ENCODE measurements around the gene APOD. TPM values are rescaled to one million over a fixed set of nuclear protein-coding genes. Genes with fewer than 3 reads are reported as not detected.

Gene APOD
- total RNA-seq, 1 donor from 2014 or later = 236 TPM

GRCh38 chr3:195532345-195532744, 51.4 kb downstream of the APOD start:
- intact Hi-C loops (cut with DNase I) = no loop called here
- H3K27me3 ChIP-seq = no peaks in the 10 kb centered on the region

GRCh38 chr3:195531683-195532082, 52.1 kb downstream of the APOD start:
- Histone ChIP-seq H3K9me3 (no peaks in the 10 kb centered on the region), H3K27ac (no peak overlapping the region), H3K4me3 (no peak overlapping the region), H3K4me1 (peaks cover 0 to 3% of the 10 kb centered on the region in 2 donors), H3K27me3 (no peaks in the 10 kb centered on the region), H3K36me3 (peaks cover 0 to 2% of the 10 kb centered on the region in 2 donors)
- no peak for DNase-seq (ENCODE audit: low spot score in 2 of 2)
- no peak for TF ChIP-seq CTCF (IDR thresholded peaks at IDR 0.05)
- intact Hi-C loops (cut with DNase I) = no loop called here

More at GRCh38 chr3:195532345-195532744, 51.4 kb downstream of the APOD start:
- no peak overlapping the region for H3K4me3 ChIP-seq
- H3K9me3 ChIP-seq = no peaks in the 10 kb centered on the region
- H3K36me3 ChIP-seq = peaks cover 0 to 2% of the 10 kb centered on the region in 2 donors
- no peak for TF ChIP-seq CTCF (IDR thresholded peaks at IDR 0.05)
- H3K4me1 ChIP-seq = peaks cover 0 to 3% of the 10 kb centered on the region in 2 donors
- no peak for DNase-seq (ENCODE audit: low spot score in 2 of 2)
- no peak overlapping the region for H3K27ac ChIP-seq

- Histone ChIP-seq H3K4me3 (no peak overlapping the region), H3K27ac (no peak overlapping the region), H3K9me3 (no peaks in the 10 kb centered on the region), H3K27me3 (no peaks in the 10 kb centered on the region), H3K36me3 (peaks cover 13 to 22% of the 10 kb centered on the region in 2 donors), H3K4me1 (no peaks in the 10 kb centered on the region)
- intact Hi-C loops (cut with DNase I) = no loop called here
- no peak for TF ChIP-seq CTCF (IDR thresholded peaks at IDR 0.05)
- DNase-seq (ENCODE audit: low spot score in 2 of 2) = no peak
Measured at GRCh38 chr3:195526492-195526891, 57.2 kb downstream of the APOD start.

- H3K4me3 ChIP-seq = no peak overlapping the region
- H3K27me3 ChIP-seq = no peaks in the 10 kb centered on the region
- no peak overlapping the region for H3K27ac ChIP-seq
- no peaks in the 10 kb centered on the region for H3K4me1 ChIP-seq
- peaks cover 13 to 28% of the 10 kb centered on the region in 2 donors for H3K36me3 ChIP-seq
- intact Hi-C loops (cut with DNase I) = no loop called here
- no peaks in the 10 kb centered on the region for H3K9me3 ChIP-seq
- DNase-seq (ENCODE audit: low spot score in 2 of 2) = no peak
- no peak for TF ChIP-seq CTCF (IDR thresholded peaks at IDR 0.05)
Measured at GRCh38 chr3:195524171-195524896, 59.4 kb downstream of the APOD start.

GRCh38 chr3:195522254-195523023, 61.3 kb downstream of the APOD start:
- no peak overlapping the region for H3K27ac ChIP-seq
- peaks cover 16 to 31% of the 10 kb centered on the region in 2 donors for H3K36me3 ChIP-seq
- no peaks in the 10 kb centered on the region for H3K27me3 ChIP-seq
- DNase-seq (ENCODE audit: low spot score in 2 of 2) = no peak
- no peaks in the 10 kb centered on the region for H3K4me1 ChIP-seq
- no peak overlapping the region for H3K4me3 ChIP-seq
- TF ChIP-seq CTCF (IDR thresholded peaks at IDR 0.05) = peak; percentile 66 to 70 (median 69)
- H3K9me3 ChIP-seq = no peaks in the 10 kb centered on the region
- intact Hi-C loops (cut with DNase I) = loop anchor here (1.0 kb wide), 1 partner anchor 251 kb away; the partner anchor contains the start of gene XXYLT1

Other genes starting within 250 kb of the APOD start
- 20.4 TPM for gene ACAP2, start 140.9 kb downstream of the APOD start, total RNA-seq
- gene PPP1R2, start 40.6 kb downstream of the APOD start, total RNA-seq = 62.3 TPM
- 52.0 TPM for gene MUC20, start 137.0 kb upstream of the APOD start, total RNA-seq
- gene MUC4, start 228.0 kb upstream of the APOD start, total RNA-seq = not detected

All from ascending aorta (tissue), 2 donors.